ENCODE measurements around the gene TGFB1. TPM values are rescaled to one million over a fixed set of nuclear protein-coding genes. Genes with fewer than 3 reads are reported as not detected.

TGFB1 gene
- total RNA-seq, 3 donors from 2014 or later = 12.0 to 21.4 (median 13.4) TPM

DNA sequence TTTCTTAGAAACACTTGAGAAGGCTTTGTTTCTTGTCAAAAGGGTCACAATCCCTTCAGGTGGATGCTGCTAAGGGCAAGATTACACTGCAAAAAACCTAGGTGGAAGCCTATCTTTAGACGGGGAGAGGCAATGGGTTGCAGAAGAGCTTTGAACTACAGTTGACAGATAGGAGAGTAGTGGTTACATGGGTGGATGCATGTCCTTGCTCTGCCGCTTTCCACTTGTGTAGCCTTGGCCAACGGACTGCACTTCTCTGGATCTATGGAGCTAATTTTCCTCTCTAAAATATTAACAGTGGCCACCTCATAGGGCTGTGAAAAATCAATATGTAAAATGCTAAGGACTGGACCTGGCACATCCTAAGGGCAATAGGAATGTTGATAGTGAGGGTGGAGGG is 44.9 kb upstream of the TGFB1 start:
- peak overlapping the region; percentile 88 to 99 (median 95) for H3K4me3 ChIP-seq
- intact Hi-C loops (cut with DNase I; ENCODE audit: low total_unique reads) = no loop called here
- no peak overlapping the region for H3K27ac ChIP-seq
- H3K4me1 ChIP-seq = peaks cover 0 to 9% of the 10 kb centered on the region in 2 donors
- H3K9me3 ChIP-seq = no peaks in the 10 kb centered on the region
- TF ChIP-seq, protein P1, sequence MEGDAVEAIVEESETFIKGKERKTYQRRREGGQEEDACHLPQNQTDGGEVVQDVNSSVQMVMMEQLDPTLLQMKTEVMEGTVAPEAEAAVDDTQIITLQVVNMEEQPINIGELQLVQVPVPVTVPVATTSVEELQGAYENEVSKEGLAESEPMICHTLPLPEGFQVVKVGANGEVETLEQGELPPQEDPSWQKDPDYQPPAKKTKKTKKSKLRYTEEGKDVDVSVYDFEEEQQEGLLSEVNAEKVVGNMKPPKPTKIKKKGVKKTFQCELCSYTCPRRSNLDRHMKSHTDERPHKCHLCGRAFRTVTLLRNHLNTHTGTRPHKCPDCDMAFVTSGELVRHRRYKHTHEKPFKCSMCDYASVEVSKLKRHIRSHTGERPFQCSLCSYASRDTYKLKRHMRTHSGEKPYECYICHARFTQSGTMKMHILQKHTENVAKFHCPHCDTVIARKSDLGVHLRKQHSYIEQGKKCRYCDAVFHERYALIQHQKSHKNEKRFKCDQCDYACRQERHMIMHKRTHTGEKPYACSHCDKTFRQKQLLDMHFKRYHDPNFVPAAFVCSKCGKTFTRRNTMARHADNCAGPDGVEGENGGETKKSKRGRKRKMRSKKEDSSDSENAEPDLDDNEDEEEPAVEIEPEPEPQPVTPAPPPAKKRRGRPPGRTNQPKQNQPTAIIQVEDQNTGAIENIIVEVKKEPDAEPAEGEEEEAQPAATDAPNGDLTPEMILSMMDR (IDR thresholded peaks at IDR 0.05) = no peak
- TF ChIP-seq POLR2A (IDR thresholded peaks at IDR 0.05) (no peak), POLR2AphosphoS5 (IDR thresholded peaks at IDR 0.05) (no peak)
- H3K36me3 ChIP-seq = no peaks in the 10 kb centered on the region
- H3K27me3 ChIP-seq = no peaks in the 10 kb centered on the region
- DNase-seq (ENCODE audit: low spot score in 2 of 2) = no peak

DNA sequence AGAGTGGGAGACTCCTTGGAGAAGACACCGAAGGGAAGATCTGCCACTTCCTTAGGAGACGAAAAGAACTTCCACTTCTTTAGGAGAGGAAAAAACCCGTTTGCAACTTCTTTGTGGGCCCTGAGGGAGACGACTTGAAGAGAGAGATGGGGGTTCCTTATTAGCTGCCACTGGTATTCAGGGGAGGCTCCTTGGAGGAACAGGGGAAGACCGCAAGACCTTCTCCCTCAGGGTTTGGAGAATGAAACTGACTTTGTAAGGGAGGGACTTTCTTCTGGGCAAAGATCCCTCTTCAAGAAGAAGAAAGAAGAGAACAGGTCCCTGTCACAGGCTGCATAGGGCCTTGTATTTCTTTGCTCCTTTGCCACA is 44.3 kb upstream of the TGFB1 start:
- no peak for DNase-seq (ENCODE audit: low spot score in 2 of 2)
- Histone ChIP-seq H3K4me1 (peaks cover 0 to 9% of the 10 kb centered on the region in 2 donors), H3K27ac (peak overlapping the region; percentile 89), H3K36me3 (no peaks in the 10 kb centered on the region), H3K27me3 (no peaks in the 10 kb centered on the region), H3K9me3 (no peaks in the 10 kb centered on the region), H3K4me3 (peak overlapping the region; percentile 88 to 99 (median 95))
- intact Hi-C loops (cut with DNase I; ENCODE audit: low total_unique reads) = no loop called here
- TF ChIP-seq, protein P1 (IDR thresholded peaks at IDR 0.05) = no peak
- TF ChIP-seq POLR2A (IDR thresholded peaks at IDR 0.05) (no peak), POLR2AphosphoS5 (IDR thresholded peaks at IDR 0.05) (no peak)

DNA sequence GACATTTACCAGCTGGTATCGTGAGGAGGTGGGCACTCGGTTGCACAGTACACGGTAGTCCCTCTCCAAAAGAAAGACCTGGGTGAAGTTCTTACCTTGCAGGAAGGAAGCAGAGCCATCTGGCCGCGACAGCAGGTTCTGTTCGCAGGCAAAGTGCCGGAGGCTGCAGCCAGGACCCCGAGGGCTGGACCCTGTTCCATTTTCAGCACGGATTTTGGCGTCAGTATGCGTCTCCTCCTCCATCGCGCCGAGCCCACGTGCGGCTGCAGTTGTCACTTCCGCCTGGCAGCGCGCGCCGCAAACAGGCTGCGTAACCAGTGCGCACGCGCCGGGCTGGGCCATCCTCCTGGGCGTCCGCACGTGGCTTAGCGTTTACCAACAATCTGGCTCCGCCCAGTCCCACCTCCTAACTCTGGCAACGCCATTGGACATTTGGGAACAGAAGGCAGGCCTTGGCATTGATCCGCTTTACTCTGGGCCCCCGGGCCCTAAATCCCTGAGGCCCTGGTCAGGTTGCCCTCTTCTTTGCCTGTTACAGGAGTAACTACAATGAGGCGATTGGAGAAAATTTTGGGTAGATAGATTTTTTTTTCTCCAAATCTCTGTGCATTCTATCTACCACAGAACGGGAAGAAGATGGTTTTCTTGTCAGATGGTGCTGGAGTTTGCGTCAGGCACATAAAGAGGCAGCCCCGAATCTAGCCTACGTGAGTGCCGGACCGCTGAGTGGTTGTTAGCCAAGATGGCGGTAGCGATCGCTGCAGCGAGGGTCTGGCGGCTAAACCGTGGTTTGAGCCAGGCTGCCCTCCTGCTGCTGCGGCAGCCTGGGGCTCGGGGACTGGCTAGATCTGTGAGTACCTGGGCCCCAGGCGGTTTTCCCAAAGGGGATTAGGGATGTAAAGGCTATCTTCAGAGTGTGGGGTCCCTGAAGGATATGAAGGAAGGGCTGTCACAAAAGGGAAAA is 43.6 kb upstream of the TGFB1 start, which contains the start of the genes BCKDHA and EXOSC5:
Gene BCKDHA, plus strand, starts transcription at position 733 of the 964 bp plus-strand sequence. Its CDS starts 10 bp downstream, at position 743.
Gene EXOSC5, minus strand, starts transcription at position 274 of the 964 bp plus-strand sequence. Its CDS starts 31 bp downstream, at position 243.
- Histone ChIP-seq H3K4me1 (peaks cover 0 to 9% of the 10 kb centered on the region in 2 donors), H3K9me3 (no peaks in the 10 kb centered on the region), H3K36me3 (no peaks in the 10 kb centered on the region), H3K4me3 (peak within 1 kb of the TSS; percentile 88 to 99 (median 95)), H3K27ac (peak within 1 kb of the TSS; percentile 89), H3K27me3 (no peaks in the 10 kb centered on the region)
- intact Hi-C loops (cut with DNase I; ENCODE audit: low total_unique reads) = loop anchor here (2.0 kb wide), 1 partner anchor 51 kb away; no protein-coding TSS in a partner anchor
- TF ChIP-seq, protein P1 (IDR thresholded peaks at IDR 0.05) = peak; percentile 11 to 18 (median 17)
- TF ChIP-seq POLR2AphosphoS5 (IDR thresholded peaks at IDR 0.05) (peak; percentile 69 to 89 (median 88)), POLR2A (IDR thresholded peaks at IDR 0.05) (no peak)
- peak; percentile 99 for DNase-seq (ENCODE audit: low spot score in 2 of 2)

- intact Hi-C loops (cut with DNase I; ENCODE audit: low total_unique reads) = no loop called here
- Histone ChIP-seq H3K4me1 (peaks cover 0 to 9% of the 10 kb centered on the region in 2 donors), H3K36me3 (no peaks in the 10 kb centered on the region), H3K9me3 (no peaks in the 10 kb centered on the region), H3K27me3 (no peaks in the 10 kb centered on the region), H3K4me3 (no peak overlapping the region), H3K27ac (no peak overlapping the region)
- DNase-seq (ENCODE audit: low spot score in 2 of 2) = no peak
- no peak for TF ChIP-seq POLR2A (IDR thresholded peaks at IDR 0.05)
- TF ChIP-seq POLR2AphosphoS5 (IDR thresholded peaks at IDR 0.05) = no peak
- TF ChIP-seq, protein P1 (IDR thresholded peaks at IDR 0.05) = no peak
Measured at GRCh38 chr19:41395355-41395754, 41.6 kb upstream of the TGFB1 start.

DNA sequence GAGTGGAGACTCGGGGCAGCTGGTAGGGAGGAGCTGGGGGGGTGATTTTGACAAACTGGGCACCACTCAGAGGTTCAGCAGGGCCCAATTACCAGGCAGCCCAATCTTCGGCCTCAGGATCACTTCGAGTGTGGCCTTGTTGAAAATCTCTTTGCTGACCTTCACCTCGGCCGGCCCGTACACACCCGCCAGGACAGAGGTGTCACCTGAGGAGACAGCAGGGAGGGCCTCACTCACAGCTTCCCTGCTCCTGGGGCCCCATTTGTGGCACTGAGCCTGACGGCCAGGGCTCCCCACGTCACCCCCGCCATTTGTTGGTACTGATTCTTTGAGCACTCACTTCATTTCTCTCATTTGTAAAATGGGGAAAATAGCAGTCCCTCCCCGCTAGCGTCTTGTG is 39.1 kb upstream of the TGFB1 start:
- no peaks in the 10 kb centered on the region for H3K4me1 ChIP-seq
- TF ChIP-seq, protein P1 (IDR thresholded peaks at IDR 0.05) = no peak
- TF ChIP-seq POLR2A (IDR thresholded peaks at IDR 0.05) (no peak), POLR2AphosphoS5 (IDR thresholded peaks at IDR 0.05) (no peak)
- H3K27me3 ChIP-seq = no peaks in the 10 kb centered on the region
- no peak for DNase-seq (ENCODE audit: low spot score in 2 of 2)
- no peak overlapping the region for H3K27ac ChIP-seq
- H3K36me3 ChIP-seq = no peaks in the 10 kb centered on the region
- intact Hi-C loops (cut with DNase I; ENCODE audit: low total_unique reads) = no loop called here
- no peaks in the 10 kb centered on the region for H3K9me3 ChIP-seq
- no peak overlapping the region for H3K4me3 ChIP-seq
